Caco-2 (cell line): ENCODE data around the gene TTC39A. TPM values are rescaled to one million over a fixed set of nuclear protein-coding genes. Genes with fewer than 3 reads are reported as not detected.
"Not testable (repeated sequence)": the region's sequence is repeated elsewhere in the genome, so short reads cannot be mapped to it uniquely, and the experiment has no call there.

Experiments
- BruUV-seq: library from RNA; stranded (reverse); fragments of 400-500 nt; replicated peaks from 2 replicates; lab custom pipeline; 2021; lab: Mats Ljungman, UMichigan
- CTCF ChIA-PET: fragments of 300-600 bp; sonication (Branson Sonifier 250); formaldehyde crosslinking; loops from one replicate; lab custom pipeline; 2022; ENCODE audit warnings: antibody characterized with exemption; lab: Charles Lee
- POLR2A ChIA-PET: fragments of 300-600 bp; sonication (Branson Sonifier 250); formaldehyde crosslinking; loops from one replicate; lab custom pipeline; 2022; ENCODE audit warnings: antibody characterized with exemption; lab: Charles Lee
- DNase-seq, 2 experiments: peaks; one replicate each; pipeline versions ENCODE4 v3.0.0 to v3.0.0-alpha.2; 2020 to 2022
- H3K27me3 ChIP-seq: replicated peaks from 2 replicates; pipeline ENCODE4 v1.6.0; 2011; ENCODE audit warnings: low read length; ENCODE audit not compliant: control insufficient read depth, insufficient read depth
- H3K36me3 ChIP-seq: 2 replicates; pipeline ENCODE4 v1.5.1; 2011; ENCODE audit warnings: low read length; ENCODE audit not compliant: control insufficient read depth, insufficient read depth
- H3K4me1 ChIP-seq: fragments of 250-450 bp; sonication (Bioruptor Pico); 2 replicates; pipeline ENCODE4 v1.5.1; 2020; ENCODE audit warnings: mild to moderate bottlenecking
- H3K4me3 ChIP-seq: 2 replicates; pipeline ENCODE4 v1.5.1; 2011; ENCODE audit warnings: low read depth, mild to moderate bottlenecking, control low read depth, low read length
- H3K9me3 ChIP-seq: fragments of 250-450 bp; sonication (Bioruptor Pico); 2 replicates; pipeline ENCODE4 v1.5.1; 2020; ENCODE audit warnings: mild to moderate bottlenecking, moderate library complexity
- H3K27ac Mint-ChIP-seq: one replicate; pipeline ENCODE4 v1.8.0; 2022; ENCODE audit warnings: mixed read lengths; ENCODE audit not compliant: unreplicated experiment
- H3K27me3 Mint-ChIP-seq: one replicate; pipeline ENCODE4 v1.8.0; 2022; ENCODE audit warnings: mixed read lengths; ENCODE audit not compliant: insufficient read depth, unreplicated experiment
- H3K36me3 Mint-ChIP-seq: one replicate; pipeline ENCODE4 v1.8.0; 2022; ENCODE audit warnings: mild to moderate bottlenecking, mixed read lengths; ENCODE audit not compliant: insufficient read depth, unreplicated experiment
- H3K4me1 Mint-ChIP-seq: one replicate; pipeline ENCODE4 v1.8.0; 2022; ENCODE audit warnings: low read depth, mixed read lengths; ENCODE audit not compliant: unreplicated experiment
- H3K4me3 Mint-ChIP-seq: one replicate; pipeline ENCODE4 v1.8.0; 2022; ENCODE audit warnings: mild to moderate bottlenecking, moderate library complexity, mixed read lengths; ENCODE audit not compliant: unreplicated experiment
- H3K9me3 Mint-ChIP-seq: one replicate; pipeline ENCODE4 v1.8.0; 2022; ENCODE audit warnings: mixed read lengths; ENCODE audit not compliant: unreplicated experiment
- CTCF ChIP-seq, 2 experiments: fragments of 200-600 bp in 1 of 2; IDR thresholded peaks; 1 replicate in 1 of 2; 2 replicates in 1 of 2; pipeline versions ENCODE4 v1.5.1 to v1.8.0; 2011 to 2022; ENCODE audit warnings: antibody characterized with exemption in 1 of 2, control low read depth in 1 of 2, inconsistent platforms in 1 of 2, low read depth in 1 of 2, low read length in 1 of 2, mild to moderate bottlenecking in 1 of 2, moderate library complexity in 1 of 2; ENCODE audit not compliant: insufficient read depth in 1 of 2, severe bottlenecking in 1 of 2, unreplicated experiment in 1 of 2
- intact Hi-C: fragments of 100-400 bp; cut with micrococcal nuclease; formaldehyde crosslinking; loops from one replicate; pipeline ENCODE4 v1.10.0; 2022; ENCODE audit not compliant: unreplicated experiment
- total RNA-seq: library from RNA; stranded (reverse); gene quantifications from 2 replicates; pipeline ENCODE4 v1.2.3, GENCODE V29; 2022

The TTC39A gene
- total RNA-seq, 1 experiment from 2014 or later = 21.0 TPM

GRCh38 chr1:51325391-51325790, 5.0 kb downstream of the TTC39A start:
- H3K36me3 Mint-ChIP-seq = no peaks in the 10 kb centered on the region
- peaks cover 6% of the 10 kb centered on the region for H3K4me1 Mint-ChIP-seq
- intact Hi-C loops = no loop called here
- H3K27me3 ChIP-seq = no peaks in the 10 kb centered on the region
- no peak overlapping the region for H3K27ac Mint-ChIP-seq
- no peaks in the 10 kb centered on the region for H3K36me3 ChIP-seq
- BruUV-seq = no TSS peak
- H3K9me3 ChIP-seq = no peaks in the 10 kb centered on the region
- no peak for TF ChIP-seq CTCF (IDR thresholded peaks at IDR 0.05; ENCODE audit: insufficient read depth in 1 of 2, low read depth in 1 of 2, low read length in 1 of 2, severe bottlenecking in 1 of 2, unreplicated experiment in 1 of 2)
- POLR2A ChIA-PET = no interaction called here
- H3K4me3 Mint-ChIP-seq = no peak overlapping the region
- peaks cover 8% of the 10 kb centered on the region; the same call in 1 of the 2 replicates for H3K4me1 ChIP-seq
- no peaks in the 10 kb centered on the region for H3K9me3 Mint-ChIP-seq
- DNase-seq = no peak
- H3K27me3 Mint-ChIP-seq = no peaks in the 10 kb centered on the region
- CTCF ChIA-PET = no interaction called here
- H3K4me3 ChIP-seq = no peak overlapping the region

GRCh38 chr1:51325011-51325385, 5.4 kb downstream of the TTC39A start:
- BruUV-seq = not testable (repeated sequence)

GRCh38 chr1:51324251-51325010, 5.9 kb downstream of the TTC39A start:
- Histone ChIP-seq H3K4me1 (peaks cover 3% of the 10 kb centered on the region; the same call in 1 of the 2 replicates), H3K4me3 (no peak overlapping the region), H3K27me3 (no peaks in the 10 kb centered on the region), H3K9me3 (no peaks in the 10 kb centered on the region), H3K36me3 (no peaks in the 10 kb centered on the region)
- TF ChIP-seq CTCF (IDR thresholded peaks at IDR 0.05; ENCODE audit: insufficient read depth in 1 of 2, low read depth in 1 of 2, low read length in 1 of 2, severe bottlenecking in 1 of 2, unreplicated experiment in 1 of 2) = no peak
- H3K27ac Mint-ChIP-seq = no peak overlapping the region
- no peaks in the 10 kb centered on the region for H3K36me3 Mint-ChIP-seq
- intact Hi-C loops = no loop called here
- no peaks in the 10 kb centered on the region for H3K9me3 Mint-ChIP-seq
- ChIA-PET POLR2A (no interaction called here), CTCF (no interaction called here)
- H3K4me3 Mint-ChIP-seq = no peak overlapping the region
- BruUV-seq = no TSS peak
- H3K27me3 Mint-ChIP-seq = no peaks in the 10 kb centered on the region
- H3K4me1 Mint-ChIP-seq = peaks cover 6% of the 10 kb centered on the region
- no peak for DNase-seq

More at GRCh38 chr1:51325011-51325385, 5.4 kb downstream of the TTC39A start:
- H3K27me3 Mint-ChIP-seq, POLR2A ChIA-PET, H3K4me3 Mint-ChIP-seq, H3K27ac Mint-ChIP-seq, H3K4me3 ChIP-seq, H3K27me3 ChIP-seq, CTCF ChIA-PET, H3K4me1 ChIP-seq, H3K9me3 ChIP-seq, H3K4me1 Mint-ChIP-seq, H3K36me3 ChIP-seq, H3K9me3 Mint-ChIP-seq, intact Hi-C loops, DNase-seq, H3K36me3 Mint-ChIP-seq: not testable (repeated sequence)
